ENCODE data around the gene ACSF3.

DNA sequence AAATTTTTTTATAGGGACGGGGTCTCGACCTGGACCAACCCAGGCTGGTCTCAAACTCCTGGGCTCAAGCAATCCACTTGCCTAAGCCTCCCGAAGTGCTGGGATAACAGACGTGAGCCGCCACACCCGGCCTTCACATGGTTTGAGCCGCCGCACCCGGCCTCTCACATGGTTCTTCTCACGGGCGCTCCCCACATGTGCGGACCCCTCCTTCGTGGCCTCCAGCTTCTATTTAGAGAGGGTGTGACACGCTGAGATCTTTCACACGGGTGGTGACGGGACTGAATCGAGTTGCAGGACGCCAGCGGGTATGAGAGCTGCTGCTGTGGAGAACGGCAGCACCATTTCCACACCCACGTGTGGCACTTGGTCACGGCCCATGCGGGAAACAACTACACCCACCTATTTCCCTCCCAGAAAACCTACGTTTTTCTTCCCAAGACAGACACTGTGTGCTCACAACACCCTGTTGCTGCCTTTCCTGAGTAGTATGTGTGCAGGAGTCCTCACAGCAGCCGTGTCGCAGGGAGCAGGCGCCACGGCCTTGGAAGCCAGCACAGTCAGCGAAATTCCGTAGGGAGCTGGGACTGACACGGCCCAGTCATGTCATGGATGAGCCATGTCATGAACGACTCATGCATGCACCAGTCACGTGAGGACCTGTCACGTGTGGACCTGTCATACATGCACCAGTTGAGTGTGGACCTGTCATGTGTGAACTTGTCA is 20.1 kb upstream of the ACSF3 start:
- TF ChIP-seq CTCF (conservative IDR thresholded peaks at IDR 0.05; ENCODE audit: low read length) (no peak), EZH2phosphoT487 (IDR thresholded peaks at IDR 0.05; ENCODE audit: borderline replicate concordance, low read depth, low read length) (no peak)
